Measurements from ENCODE around the gene CUEDC2.

Gene CUEDC2, protein sequence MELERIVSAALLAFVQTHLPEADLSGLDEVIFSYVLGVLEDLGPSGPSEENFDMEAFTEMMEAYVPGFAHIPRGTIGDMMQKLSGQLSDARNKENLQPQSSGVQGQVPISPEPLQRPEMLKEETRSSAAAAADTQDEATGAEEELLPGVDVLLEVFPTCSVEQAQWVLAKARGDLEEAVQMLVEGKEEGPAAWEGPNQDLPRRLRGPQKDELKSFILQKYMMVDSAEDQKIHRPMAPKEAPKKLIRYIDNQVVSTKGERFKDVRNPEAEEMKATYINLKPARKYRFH

DNA sequence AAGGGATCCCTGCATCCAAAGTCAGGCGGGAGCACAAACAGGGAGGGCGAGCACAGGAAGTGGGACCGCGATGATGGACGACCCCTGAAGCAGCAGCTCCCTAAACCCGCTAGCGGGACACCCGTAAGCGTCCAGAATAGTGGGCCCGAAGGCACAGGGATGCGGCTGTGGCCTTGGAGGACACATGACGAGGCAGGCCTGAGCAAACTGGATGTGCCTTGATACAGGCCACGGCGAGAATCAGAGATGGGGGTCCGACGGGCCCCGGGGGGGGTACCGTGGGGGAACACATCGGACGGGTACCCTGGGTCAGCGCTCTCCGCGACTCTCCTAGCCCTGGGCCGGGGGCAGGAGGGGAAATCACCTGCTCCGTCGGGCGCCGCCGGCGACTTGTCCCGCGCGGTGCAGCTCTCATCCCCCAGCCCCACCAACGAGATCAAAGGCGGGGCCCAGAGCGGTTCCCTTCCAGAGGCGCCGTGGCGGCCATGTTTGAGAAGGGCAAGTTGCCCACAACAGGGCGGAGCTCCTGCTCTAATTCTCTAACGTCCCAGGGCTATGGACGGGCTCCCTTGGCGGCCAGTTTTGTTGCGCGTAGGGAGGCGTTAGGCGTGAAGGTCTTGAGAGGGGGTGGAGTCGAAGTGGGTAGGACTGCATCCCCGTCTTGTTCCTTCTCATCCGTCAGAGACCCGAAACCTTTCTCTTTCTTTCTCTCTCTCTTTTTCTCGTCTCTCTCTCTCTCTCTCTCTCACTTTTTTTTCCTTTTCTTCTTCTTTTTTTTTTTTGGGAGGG is at the start of gene CUEDC2:
Gene CUEDC2, minus strand, starts transcription at position 413 of the 789 bp plus-strand sequence. CDS start 7,386 bp downstream, outside the sequence.
- peak within 1 kb of the TSS; percentile 90 for H3K4me3 ChIP-seq (ENCODE audit: low read depth, low read length)
- peak; percentile 90 for DNase-seq (ENCODE audit: low read depth)

DNA sequence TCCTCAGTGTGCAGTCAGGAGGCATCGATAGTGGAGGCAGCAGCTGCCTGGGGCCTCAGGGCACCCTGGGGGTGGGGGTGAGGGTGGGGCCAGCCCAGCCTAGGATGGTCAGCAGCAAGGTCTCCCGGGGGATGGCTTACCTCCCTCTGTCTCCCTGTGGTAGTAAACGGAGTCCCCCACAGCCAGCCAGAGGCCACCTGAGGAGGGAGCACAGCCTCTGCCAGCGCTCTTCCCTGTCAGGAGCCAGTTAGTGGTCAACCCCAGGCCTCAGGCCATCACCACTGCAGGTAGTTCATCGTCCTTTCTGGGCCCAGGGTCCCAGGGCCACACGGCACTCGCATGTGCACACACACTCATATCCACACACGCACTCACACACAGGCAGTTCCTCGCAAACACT is 48.0 kb upstream of the CUEDC2 start:
- no peak for DNase-seq (ENCODE audit: low read depth)
- no peak overlapping the region for H3K4me3 ChIP-seq (ENCODE audit: low read depth, low read length)

DNA sequence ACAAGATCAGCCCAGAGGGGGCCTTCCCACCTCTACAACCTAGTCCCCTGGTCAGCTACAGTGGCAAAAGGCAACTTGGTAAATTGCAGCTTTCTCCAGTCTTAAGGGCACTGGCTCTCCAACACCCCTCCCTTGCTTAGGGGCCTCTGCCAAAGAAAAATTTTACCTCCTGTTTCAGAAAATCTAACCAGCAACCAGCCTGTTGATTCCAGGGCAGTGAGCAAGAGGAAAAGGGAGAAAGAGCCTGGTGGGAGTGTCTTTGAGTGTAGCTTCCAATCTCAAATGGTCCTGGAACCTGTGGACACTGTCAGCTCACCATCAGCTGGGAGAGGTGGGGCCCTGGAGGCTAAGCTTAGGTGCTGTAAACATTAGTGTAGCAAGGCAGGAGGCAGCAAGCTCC is 47.3 kb upstream of the CUEDC2 start:
- DNase-seq (ENCODE audit: low read depth), result no peak
- no peak overlapping the region for H3K4me3 ChIP-seq (ENCODE audit: low read depth, low read length)

DNA sequence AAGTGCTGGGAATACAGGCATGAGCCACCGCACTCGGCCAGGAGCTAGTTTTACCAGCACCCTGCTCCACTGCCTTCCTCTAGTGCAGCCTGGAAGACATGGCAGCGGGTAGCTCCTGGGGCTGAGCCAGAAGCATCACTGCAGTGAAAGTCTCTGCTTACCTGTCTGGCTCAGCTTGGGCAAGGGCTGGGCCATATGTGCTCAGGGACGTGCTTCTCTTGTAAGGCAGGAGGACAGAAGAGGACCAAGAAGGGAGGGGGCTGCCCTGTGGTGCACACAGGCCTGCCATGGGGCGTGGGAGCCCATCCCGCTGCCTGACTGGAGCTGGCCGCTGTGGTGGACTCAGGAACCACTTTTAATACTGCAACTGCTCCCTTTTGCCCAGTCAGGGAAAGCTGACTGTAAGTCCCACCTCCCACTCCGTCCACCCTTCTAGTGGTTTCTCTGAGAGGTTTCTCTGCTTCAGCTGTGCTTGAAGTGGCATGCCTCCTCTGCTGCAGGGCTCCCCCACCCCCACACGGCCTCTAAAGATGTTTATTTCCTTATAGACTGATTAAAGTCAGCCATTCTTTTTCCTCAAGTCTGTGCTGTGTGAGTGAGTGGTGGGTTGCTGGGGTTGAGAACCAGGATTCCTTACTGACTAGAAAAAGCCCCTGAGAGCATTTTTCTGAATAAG is 44.2 kb upstream of the CUEDC2 start:
- DNase-seq (ENCODE audit: low read depth), result no peak
- H3K4me3 ChIP-seq (ENCODE audit: low read depth, low read length), result no peak overlapping the region

DNA sequence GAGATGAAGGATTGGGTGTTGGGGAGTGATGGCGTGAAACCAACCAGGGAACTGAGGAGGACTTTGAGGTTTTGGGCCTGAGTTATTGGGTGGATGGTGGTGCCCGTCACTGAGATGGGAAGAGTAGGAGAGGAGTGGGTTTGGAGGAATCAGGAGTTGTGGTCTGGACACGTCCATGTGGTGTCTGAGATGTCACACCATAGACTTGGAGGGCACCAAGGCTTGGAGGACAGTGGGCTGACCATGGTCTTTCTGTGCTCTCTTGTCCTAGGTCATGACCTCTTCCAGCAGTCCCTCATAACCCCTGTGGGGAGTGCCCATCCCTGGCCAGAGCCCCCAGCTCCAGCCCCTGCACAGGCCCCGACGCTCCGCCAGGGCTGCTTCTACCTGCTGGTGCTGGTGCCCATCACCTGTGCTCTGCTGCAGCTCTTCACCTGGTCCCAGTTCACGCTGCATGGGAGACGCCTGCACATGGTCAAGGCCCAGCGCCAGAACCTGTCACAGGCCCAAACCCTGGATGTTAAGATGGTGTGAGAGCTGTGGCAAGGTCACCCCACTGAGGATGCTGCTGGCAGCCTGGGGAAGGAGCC is 43.2 kb upstream of the CUEDC2 start:
- DNase-seq (ENCODE audit: low read depth), result no peak
- H3K4me3 ChIP-seq (ENCODE audit: low read depth, low read length), result no peak overlapping the region

DNA sequence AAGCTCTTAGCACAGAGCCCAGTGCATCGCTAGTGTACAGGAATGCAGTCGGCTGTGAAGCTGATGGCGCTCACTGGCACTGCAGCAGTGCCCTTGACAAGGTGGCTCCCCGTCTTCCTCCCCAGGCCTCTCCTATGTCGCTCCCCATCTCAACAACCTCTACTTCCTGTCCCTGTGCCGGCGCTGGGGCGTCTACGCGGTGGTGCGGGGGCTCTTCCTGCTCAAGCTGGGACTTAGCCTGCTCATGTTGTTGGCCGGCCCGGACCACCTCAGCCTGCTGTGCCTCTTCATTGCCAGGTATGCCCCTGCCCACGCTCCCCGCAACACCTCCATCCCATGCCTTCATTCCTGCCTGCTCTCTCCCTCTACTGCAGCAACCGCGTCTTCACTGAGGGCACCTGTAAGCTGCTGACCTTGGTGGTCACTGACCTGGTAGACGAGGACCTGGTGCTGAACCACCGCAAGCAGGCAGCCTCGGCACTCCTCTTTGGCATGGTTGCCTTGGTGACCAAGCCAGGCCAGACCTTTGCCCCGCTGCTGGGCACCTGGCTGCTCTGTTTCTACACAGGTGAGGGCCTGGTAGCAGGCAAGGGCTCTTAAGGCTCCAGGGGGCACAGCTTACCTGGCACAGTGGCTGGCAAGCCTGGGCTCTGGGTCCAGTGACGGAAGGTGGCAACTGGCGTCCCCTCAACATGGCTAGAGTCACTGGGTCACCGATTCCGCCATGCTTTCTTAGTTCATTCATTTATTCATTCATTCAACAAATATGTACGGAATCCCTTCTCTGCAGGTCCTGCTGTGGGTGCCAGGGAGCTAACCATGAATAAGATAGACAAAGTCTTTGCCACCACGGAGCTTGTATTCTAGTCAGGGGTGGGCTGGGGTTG is 41.3 kb upstream of the CUEDC2 start:
- DNase-seq (ENCODE audit: low read depth), result no peak
- no peak overlapping the region for H3K4me3 ChIP-seq (ENCODE audit: low read depth, low read length)

DNA sequence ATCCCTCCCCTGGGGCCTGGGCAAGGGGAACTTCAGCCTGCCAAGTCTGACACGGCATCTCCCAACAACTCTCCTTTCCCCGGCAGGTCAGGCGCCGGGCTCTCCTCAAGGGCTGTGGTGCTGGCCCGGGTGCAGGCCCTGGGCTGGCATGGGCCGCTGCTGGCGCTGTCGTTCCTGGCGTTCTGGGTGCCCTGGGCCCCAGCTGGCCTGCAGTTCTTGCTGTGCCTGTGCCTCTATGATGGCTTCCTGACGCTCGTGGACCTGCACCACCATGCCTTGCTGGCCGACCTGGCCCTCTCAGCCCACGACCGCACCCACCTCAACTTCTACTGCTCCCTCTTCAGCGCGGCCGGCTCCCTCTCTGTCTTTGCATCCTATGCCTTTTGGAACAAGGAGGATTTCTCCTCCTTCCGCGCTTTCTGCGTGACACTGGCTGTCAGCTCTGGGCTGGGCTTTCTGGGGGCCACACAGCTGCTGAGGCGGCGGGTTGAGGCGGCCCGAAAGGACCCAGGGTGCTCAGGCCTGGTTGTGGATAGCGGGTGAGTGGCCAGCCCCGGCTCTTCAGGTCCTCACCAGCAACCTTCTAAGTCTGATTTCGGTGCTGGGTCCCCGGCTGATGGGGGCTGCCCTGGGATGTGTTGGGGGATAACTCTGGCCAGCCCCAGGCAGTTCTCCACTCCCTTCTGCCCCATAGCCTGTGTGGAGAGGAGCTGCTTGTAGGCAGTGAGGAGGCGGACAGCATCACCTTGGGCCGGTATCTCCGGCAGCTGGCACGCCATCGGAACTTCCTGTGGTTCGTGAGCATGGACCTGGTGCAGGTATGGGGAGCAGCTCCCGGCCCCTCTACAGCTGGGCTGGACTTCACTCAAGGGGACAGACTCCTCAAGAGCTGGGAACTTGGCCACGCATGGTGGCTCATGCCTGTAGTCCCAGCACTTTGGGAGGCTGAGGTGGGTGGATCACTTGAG is 38.5 kb upstream of the CUEDC2 start:
- no peak overlapping the region for H3K4me3 ChIP-seq (ENCODE audit: low read depth, low read length)
- DNase-seq (ENCODE audit: low read depth), result no peak

DNA sequence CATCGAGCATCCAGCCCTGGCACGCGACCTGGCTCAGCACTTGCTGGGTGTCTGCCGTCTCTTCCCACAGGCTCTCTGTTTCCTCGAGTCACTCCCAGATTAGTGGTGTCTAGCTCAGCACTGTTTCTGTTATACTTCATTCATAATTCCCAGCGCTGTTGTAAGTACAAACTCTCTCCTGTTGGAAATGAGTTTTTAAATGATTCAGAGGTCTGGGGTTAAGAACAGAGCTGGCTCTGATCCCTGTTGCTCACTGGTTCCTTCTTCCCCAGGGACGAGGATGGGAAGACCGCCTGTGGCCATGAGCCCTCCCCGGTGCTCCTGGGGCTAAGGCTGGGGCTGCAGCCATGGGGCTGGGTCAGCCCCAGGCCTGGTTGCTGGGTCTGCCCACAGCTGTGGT is 36.3 kb upstream of the CUEDC2 start:
- DNase-seq (ENCODE audit: low read depth), result peak; percentile 42
- no peak overlapping the region for H3K4me3 ChIP-seq (ENCODE audit: low read depth, low read length)

DNA sequence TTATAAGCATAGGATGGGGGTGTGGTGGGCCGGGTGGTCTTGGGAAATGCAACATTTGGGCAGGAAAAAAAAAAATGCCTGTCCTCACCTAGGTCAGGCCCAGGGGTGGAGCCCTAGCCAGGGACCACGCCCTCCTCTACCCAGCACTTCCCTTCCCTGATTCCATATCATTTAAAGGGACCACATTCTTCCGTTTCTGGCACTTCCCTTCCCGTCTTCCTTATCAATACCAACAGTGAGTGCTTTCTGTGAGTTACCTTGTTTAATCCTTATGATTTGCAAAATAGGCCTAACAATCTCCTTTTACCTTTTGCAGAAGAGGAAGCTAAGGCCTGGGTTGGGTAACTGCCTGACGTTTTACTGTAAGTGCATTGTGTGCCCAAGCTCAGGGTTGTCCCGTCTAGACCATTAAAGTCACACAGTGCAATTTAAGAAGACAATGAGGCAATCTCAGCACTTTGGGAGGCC is 35.6 kb upstream of the CUEDC2 start:
- DNase-seq (ENCODE audit: low read depth), result no peak
- H3K4me3 ChIP-seq (ENCODE audit: low read depth, low read length), result no peak overlapping the region

DNA sequence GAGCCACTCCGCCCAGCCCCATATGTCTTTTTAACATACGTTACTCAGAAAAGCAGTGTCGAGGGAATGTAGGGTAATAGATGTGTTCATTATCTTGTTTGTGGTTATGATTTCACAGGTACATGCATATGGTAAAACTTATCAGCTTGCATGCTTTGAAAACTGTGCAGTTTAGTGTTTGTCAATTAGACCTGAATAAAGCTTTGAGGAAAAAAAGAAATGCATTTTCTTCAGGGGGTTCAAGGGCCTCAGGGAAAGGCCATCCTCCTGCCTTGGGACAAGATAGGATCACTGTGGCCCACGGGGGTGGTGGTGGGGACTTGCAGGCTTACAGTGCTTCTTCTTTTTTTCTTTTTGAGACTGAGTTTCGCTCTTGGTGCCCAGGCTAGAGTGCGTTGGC is 34.9 kb upstream of the CUEDC2 start:
- DNase-seq (ENCODE audit: low read depth), result no peak
- no peak overlapping the region for H3K4me3 ChIP-seq (ENCODE audit: low read depth, low read length)

DNA sequence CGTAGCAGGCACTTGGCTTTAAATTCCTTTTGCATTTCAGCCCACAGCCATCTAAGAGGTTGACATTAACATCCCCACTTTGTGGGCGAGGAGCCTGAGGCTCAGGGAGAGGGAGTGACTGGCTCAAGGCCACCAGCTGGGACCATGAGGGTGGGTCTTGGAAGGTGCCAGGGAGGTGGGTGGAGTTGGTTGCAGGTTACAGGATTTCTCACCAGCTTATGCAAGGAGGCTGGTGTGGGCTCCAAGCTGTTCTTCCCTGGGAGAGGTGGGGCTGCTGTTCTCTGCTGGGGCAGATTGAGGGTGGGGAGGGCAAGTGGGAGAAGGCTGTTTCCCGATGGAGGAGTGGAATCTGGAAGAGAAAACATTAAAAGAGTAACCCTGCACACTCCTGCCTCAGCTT is 33.1 kb upstream of the CUEDC2 start:
- H3K4me3 ChIP-seq (ENCODE audit: low read depth, low read length), result no peak overlapping the region
- no peak for DNase-seq (ENCODE audit: low read depth)

DNA sequence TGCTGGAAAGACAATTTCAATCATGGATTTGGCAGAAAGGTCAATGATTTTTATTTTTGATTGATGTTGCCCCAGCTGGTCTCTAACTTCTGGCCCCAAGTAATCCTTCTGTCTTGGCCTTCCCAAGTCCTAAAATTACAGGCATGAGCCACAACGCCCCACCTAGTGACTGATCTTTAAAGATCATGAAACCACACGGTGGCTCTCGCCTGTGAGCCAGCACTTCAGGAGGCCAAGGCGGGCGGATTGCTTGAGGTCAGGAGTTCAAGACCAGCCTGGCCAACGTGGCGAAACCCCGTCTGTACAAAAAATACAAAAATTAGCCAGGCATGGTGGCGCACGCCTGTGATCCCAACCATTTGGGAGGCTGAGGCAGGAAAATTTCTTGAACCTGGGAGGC is 31.6 kb upstream of the CUEDC2 start:
- H3K4me3 ChIP-seq (ENCODE audit: low read depth, low read length), result no peak overlapping the region
- no peak for DNase-seq (ENCODE audit: low read depth)

DNA sequence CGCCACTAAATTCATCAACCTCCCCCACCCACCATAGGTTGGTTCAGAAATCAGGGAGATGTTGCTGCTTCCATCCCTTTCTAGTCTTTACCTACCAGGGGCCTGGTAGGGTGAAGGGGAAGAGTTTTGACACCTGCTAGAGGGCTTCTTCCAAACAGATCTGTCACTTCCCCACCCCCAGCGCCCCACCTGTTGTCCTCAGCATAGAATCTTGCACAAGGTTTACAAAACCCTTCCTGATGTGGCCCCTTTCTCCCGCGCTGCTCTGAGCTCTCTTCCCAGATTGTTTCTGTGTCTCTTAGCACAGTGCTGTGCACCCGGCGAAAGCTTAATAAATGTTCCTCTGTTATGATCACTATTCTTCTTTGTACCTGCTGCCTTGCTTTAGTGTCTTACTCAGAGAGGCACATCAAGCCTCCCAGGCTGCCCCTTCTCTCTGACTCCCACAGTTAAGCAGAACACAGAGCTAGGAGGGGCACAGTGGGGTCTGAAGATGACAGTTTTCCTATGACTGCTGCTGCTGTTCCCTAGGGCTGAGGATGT is 30.2 kb upstream of the CUEDC2 start:
- H3K4me3 ChIP-seq (ENCODE audit: low read depth, low read length), result no peak overlapping the region
- no peak for DNase-seq (ENCODE audit: low read depth)

DNA sequence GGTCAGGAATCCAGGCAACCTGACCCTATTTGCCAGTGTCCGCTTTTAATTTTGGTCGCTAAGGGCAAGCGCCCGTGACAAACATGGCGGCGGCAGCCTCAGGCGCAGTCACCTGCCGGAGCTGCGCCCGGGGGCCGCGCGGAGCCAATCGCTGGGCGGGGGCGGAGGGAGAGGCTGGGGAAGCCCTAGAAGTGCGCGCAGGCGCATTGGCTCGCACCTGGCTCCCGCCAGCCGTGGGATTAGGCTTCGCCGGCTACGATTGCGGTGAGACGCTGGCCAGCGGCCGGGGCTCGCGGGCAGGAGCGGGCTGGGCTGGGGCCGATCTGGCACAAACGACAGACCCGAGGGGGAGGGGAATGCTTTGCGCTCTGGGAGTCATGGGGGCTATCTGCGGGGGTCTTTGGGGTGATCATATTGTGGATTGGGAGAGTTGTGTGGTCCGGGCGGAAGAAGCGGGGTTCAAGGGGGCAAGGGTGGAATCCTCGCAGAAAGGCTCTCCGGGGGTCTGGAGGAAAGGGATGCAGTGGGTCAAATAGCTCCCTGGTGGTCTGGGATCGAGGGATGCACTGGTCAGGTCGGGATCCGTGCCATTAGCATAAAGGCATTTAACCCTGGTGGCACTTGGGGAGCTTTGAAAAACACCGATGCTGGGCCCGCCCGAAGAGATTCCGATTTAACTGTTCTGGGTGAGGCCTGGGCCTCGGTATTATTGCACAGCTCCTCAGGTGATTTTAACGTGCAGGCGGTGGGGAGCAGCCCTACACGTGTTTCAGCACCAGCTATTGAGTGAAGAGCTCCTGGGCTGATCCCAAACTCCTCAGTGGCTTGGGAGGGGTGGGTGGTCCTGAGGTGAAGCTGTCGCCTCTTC is 29.0 kb upstream of the CUEDC2 start:
- peak; percentile 31 for DNase-seq (ENCODE audit: low read depth)
- peak overlapping the region; percentile 56 for H3K4me3 ChIP-seq (ENCODE audit: low read depth, low read length)

DNA sequence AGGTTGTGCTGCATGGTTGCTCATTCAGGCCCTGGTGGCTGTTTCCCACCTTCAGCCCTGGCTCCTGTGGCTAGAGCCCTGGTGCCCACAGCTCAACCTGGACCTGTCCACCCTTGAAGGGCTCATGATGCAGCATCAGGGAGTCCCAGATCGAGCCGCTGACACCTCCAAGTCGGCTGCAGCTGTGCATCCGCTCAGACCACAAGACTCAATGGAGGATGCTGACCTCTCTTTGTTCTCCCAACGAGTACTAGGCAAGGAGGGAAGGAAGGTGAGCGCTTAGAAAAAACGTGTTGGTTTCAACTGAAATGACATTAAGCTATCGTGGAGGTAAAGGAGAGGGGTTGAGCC is 28.4 kb upstream of the CUEDC2 start:
- no peak for DNase-seq (ENCODE audit: low read depth)
- H3K4me3 ChIP-seq (ENCODE audit: low read depth, low read length), result peak overlapping the region; percentile 56

DNA sequence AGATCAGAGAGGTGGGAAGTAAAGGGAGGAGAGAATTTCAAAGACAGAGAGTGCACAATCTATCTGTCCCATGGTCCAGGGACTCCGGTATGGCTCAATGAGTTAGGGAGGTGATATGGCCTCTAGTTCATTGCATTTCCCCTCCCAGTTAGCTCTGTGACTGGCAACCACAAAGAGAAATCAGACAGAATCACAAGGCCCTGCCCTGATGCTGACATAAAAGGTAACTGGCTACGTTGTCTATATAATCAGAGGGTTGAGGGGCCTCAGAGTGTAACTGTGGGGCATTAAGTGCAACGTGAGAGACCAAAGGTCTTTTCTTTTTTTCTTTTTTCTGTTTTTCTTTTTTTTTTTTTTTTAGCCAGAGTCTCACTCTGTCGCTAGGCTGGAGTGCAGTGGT is 26.3 kb upstream of the CUEDC2 start:
- DNase-seq (ENCODE audit: low read depth), result no peak
- H3K4me3 ChIP-seq (ENCODE audit: low read depth, low read length), result no peak overlapping the region

DNA sequence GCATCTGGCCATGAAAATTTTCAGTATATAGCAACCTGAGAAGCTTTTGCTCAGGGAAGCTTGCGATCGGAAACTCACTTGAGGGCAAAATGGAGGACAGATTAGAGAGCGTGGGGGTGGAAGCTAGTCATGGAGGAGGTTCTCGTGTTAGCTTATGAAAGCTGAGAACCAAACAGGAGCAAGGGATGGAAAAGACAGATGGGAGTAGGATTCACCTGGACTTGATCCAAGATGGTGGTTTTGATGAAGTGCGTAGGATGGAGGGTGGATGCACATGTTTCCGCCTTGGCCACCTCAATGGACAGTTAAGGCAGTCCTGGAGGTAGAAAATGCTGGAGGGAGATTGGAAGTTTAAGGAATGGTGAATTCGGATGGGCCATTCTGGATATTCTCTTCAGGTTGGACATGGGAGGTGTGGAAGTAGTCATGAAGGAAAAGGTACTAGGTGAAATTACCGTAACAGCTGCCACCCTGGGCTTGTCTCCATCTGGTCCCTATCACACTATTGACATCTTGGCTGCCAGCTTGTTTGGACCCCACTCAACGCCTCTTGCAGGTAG is 25.3 kb upstream of the CUEDC2 start:
- DNase-seq (ENCODE audit: low read depth), result no peak
- no peak overlapping the region for H3K4me3 ChIP-seq (ENCODE audit: low read depth, low read length)
